Activated CD4-positive, alpha-beta memory T cell treated with anti-CD3 and anti-CD28 coated beads, Interleukin-2, amount 10 ng/mL, durations not matched to agents 7 days and 5 days (primary cell): Measurements from ENCODE around the gene MMP13. TPM values are rescaled to one million over a fixed set of nuclear protein-coding genes. Genes with fewer than 3 reads are reported as not detected.
"Not testable (repeated sequence)": the region's sequence is repeated elsewhere in the genome, so short reads cannot be mapped to it uniquely, and the experiment has no call there.

Experiments
- CTCF ChIA-PET: fragments of 350-600 bp; sonication (Branson Sonifier 250); formaldehyde crosslinking; loops from one replicate; lab custom pipeline; 2021; ENCODE audit warnings: antibody characterized with exemption, inconsistent platforms; lab: Charles Lee
- POLR2A ChIA-PET: fragments of 350-600 bp; sonication (Branson Sonifier 250); formaldehyde crosslinking; loops from one replicate; lab custom pipeline; 2021; ENCODE audit warnings: antibody characterized with exemption; lab: Charles Lee
- DNase-seq: peaks from one replicate; pipeline ENCODE4 v3.0.0-alpha.2; 2020
- H3K27ac Mint-ChIP-seq: one replicate; pipeline ENCODE4 v1.8.0; 2021; ENCODE audit warnings: mild to moderate bottlenecking, mixed read lengths
- H3K27me3 Mint-ChIP-seq: one replicate; pipeline ENCODE4 v1.8.0; 2021; ENCODE audit warnings: mixed read lengths
- H3K36me3 Mint-ChIP-seq: one replicate; pipeline ENCODE4 v1.8.0; 2021; ENCODE audit warnings: low read depth, mixed read lengths
- H3K4me1 Mint-ChIP-seq: one replicate; pipeline ENCODE4 v1.8.0; 2021; ENCODE audit warnings: mixed read lengths
- H3K4me3 Mint-ChIP-seq: one replicate; pipeline ENCODE4 v1.8.0; 2021; ENCODE audit warnings: mild to moderate bottlenecking, mixed read lengths
- H3K9me3 Mint-ChIP-seq: one replicate; pipeline ENCODE4 v1.8.0; 2021; ENCODE audit warnings: mixed read lengths
- total RNA-seq, 2 experiments: library from RNA; stranded (reverse); gene quantifications; one replicate each; pipeline ENCODE4 v1.2.3, GENCODE V29; 2021

The MMP13 gene
- total RNA-seq = not detected

DNA sequence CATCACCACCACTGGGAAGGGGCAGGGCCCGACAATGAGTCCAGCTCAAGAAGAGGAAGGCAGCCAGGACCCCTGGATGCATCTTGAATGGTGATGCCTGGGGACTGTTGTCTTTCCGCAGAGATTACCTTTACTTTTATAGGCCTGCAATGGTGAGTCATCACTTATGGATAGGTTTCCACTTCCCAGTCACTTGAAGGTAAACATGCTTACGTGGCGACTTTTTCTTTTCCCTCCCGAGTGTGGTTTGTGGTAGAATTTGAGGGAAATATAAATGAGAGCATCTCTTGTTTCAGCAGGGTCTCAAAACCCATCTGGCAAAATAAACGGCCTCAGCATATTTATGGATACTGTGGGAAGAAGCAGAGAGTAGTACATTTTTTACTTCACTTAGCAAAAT, at the start of gene MMP13:
TSS of gene MMP13 (minus strand) at position 109 of the 400 bp plus-strand sequence. CDS start at position 82, 27 bp downstream.
- Mint-ChIP-seq H3K9me3 (no peaks in the 10 kb centered on the region), H3K27ac (no peak within 1 kb of the TSS), H3K4me1 (no peaks in the 10 kb centered on the region), H3K4me3 (no peak within 1 kb of the TSS), H3K27me3 (peaks cover 2% of the 10 kb centered on the region), H3K36me3 (no peaks in the 10 kb centered on the region)
- DNase-seq = no peak
- POLR2A ChIA-PET = no interaction called here
- CTCF ChIA-PET = interaction anchor here (1.6 kb wide), 1 partner anchor 14 kb away, joined by 3 read pairs; no protein-coding TSS in a partner anchor

DNA sequence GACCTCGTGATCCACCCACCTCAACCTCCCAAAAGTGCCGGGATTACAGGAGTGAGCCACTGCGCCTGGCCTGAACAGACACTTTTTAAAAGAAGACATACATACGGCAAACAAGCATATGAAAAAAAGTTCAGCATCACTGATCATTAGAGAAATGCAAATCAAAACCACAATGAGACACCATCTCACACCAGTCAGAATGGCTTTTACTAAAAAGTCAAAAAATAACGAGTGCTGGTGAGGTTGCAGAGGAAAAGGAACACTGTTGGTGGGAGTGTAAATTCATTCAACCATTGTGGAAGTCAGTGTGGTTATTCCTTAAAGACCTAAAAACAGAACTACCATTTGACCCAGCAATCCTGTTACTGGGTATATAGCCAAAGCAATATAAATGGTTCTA, 48.7 kb upstream of the MMP13 start:
- POLR2A ChIA-PET, H3K4me3 Mint-ChIP-seq, H3K36me3 Mint-ChIP-seq, H3K27me3 Mint-ChIP-seq, H3K9me3 Mint-ChIP-seq, CTCF ChIA-PET, H3K4me1 Mint-ChIP-seq, DNase-seq, H3K27ac Mint-ChIP-seq: not testable (repeated sequence)

DNA sequence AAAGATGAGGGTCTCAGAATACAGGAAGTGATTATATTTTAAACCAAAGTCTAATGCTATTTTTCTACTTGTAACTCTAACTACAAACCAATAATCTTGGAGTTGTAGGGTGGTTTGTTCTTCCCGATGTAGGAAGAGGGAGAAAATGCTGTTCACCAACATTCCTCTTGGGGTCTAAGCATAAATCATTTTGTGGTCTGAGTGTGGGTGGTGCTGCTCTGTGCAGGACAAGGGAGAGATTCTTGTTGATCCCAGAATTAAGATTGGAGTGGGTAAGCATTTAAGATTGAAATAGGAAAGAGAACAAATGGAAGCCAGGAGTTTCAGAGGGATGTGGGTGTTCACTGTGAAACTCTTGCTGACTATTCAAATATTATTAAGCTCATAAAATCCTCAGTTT, 38.6 kb upstream of the MMP13 start:
- Mint-ChIP-seq H3K27ac (no peak overlapping the region), H3K9me3 (no peaks in the 10 kb centered on the region), H3K36me3 (no peaks in the 10 kb centered on the region), H3K27me3 (peaks cover 14% of the 10 kb centered on the region), H3K4me1 (no peaks in the 10 kb centered on the region), H3K4me3 (no peak overlapping the region)
- no peak for DNase-seq
- CTCF ChIA-PET = no interaction called here
- POLR2A ChIA-PET = no interaction called here

DNA sequence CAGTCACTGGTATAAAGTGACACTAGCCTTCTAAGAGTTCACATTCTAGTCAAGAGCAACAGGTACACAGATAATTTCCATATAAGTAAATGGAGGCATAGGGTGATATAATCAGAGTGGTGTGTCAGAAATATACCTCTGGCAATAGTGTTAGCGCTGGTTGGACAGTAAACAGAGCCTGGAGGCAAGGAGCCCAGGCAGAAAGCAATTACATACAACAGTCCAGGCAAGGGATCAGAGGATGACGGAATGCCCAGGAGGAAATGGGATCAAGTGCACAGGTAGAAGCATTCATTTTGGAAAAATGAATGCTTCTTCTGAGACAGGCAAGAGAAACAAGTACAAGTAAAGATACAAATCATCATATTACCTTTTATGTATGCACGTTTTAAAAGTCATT, 36.2 kb upstream of the MMP13 start:
- Mint-ChIP-seq H3K36me3 (no peaks in the 10 kb centered on the region), H3K27ac (no peak overlapping the region), H3K27me3 (peaks cover 18% of the 10 kb centered on the region), H3K4me1 (no peaks in the 10 kb centered on the region), H3K9me3 (no peaks in the 10 kb centered on the region), H3K4me3 (no peak overlapping the region)
- CTCF ChIA-PET = no interaction called here
- POLR2A ChIA-PET = no interaction called here
- DNase-seq = no peak

DNA sequence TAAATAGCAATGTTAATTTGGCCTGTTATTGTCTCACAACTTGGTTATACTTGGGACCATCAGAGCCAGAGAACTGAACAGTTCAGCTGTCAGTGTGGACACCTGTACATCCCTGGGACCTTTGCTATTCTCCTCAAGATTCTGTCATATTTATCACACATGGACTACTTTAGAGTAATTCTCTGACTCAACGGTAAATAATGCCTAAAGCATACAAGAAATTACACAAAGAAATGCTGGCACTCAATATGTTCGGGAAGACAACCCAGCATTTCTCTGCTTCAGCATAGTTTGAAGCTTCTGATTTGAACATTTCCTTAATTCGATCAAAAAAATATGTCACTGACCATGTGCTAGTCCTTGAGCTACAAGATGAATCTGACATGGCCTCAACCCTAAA, 34.6 kb upstream of the MMP13 start:
- Mint-ChIP-seq H3K36me3 (no peaks in the 10 kb centered on the region), H3K27me3 (peaks cover 18% of the 10 kb centered on the region), H3K4me1 (no peaks in the 10 kb centered on the region), H3K4me3 (no peak overlapping the region), H3K27ac (no peak overlapping the region), H3K9me3 (no peaks in the 10 kb centered on the region)
- ChIA-PET POLR2A (no interaction called here), CTCF (no interaction called here)
- DNase-seq = no peak

DNA sequence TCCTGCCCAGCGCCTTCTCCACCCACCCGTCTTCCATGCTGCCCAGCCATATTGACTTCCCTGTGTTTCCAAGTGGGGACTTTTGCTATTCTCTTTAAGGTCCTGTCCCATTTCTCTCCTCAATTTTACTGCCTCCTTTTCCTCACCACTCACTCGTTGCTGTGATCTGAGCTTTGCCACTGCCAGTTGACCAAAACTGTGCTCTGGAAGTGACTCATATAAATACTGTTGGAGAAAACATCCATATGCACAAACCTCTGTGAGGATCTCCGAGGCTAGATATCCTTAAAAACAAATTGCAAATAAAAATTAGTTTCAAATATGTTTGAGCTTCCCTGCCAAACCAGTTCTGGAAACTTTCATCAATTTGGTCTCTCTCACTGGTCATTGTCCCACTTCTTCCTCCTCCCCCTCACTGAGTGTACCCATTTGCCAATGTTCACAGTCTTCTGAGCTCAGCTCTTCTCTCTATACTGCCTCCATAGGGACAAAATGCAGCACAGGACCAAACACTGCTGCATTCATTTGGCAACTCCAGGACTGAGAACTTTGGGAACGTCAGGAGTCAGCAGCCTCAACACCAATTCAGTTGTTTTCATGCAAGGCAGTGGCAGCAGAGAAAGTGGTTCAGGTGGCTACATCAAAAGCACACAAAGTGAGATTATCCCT, 34.0 kb upstream of the MMP13 start:
- CTCF ChIA-PET = no interaction called here

DNA sequence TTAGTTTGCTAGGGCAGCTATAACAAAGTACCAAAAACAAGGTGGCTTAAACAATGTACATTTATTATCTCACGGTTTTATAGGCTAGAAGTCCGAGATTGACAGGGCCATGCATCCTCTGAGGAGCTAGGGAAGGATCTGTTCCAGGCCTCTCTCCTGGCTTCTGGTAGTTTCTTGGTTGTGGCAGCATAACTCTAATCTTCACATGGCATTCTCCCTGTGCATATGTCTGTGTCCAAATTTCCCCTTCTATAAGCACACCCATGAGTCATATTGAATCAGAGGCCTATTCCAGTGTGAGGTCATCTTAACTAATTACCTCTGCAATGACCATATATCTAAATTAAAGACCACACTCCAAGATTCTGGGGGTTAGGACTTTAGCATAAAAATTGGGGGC, 31.3 kb upstream of the MMP13 start:
- Mint-ChIP-seq H3K27me3 (peaks cover 17% of the 10 kb centered on the region), H3K9me3 (no peaks in the 10 kb centered on the region), H3K4me3 (no peak overlapping the region), H3K27ac (no peak overlapping the region), H3K4me1 (peaks cover under 1% of the 10 kb centered on the region), H3K36me3 (no peaks in the 10 kb centered on the region)
- ChIA-PET CTCF (no interaction called here), POLR2A (no interaction called here)
- no peak for DNase-seq

More for the DNA sequence above, 34.0 kb upstream of the MMP13 start:
- Mint-ChIP-seq H3K27ac (no peak overlapping the region), H3K4me1 (no peaks in the 10 kb centered on the region), H3K9me3 (no peaks in the 10 kb centered on the region), H3K36me3 (no peaks in the 10 kb centered on the region), H3K27me3 (peaks cover 18% of the 10 kb centered on the region), H3K4me3 (no peak overlapping the region)
- DNase-seq = no peak
- POLR2A ChIA-PET = no interaction called here

DNA sequence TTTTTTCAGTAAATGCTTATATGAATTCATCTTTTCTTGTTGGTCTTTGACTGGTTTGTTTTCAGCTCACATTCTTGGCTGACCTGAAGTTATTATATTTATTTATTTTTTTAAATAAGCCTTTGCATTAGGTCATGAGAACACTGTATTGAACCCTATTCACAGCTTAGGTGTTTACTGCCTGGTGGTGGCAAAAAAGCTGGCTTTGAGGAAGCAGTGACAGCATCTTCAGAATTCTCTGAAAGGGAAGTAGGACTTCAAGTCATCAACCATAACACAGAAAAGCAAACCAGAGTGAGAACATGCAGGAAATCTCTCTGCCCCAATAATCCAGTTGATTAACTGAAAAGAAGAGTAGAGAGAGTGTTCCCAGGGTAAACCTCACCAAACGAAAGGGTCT, 30.3 kb upstream of the MMP13 start:
- CTCF ChIA-PET = no interaction called here
- Mint-ChIP-seq H3K36me3 (no peaks in the 10 kb centered on the region), H3K27ac (no peak overlapping the region), H3K4me3 (no peak overlapping the region), H3K27me3 (peaks cover 11% of the 10 kb centered on the region), H3K9me3 (no peaks in the 10 kb centered on the region), H3K4me1 (peaks cover 5% of the 10 kb centered on the region)
- DNase-seq = no peak
- POLR2A ChIA-PET = no interaction called here

DNA sequence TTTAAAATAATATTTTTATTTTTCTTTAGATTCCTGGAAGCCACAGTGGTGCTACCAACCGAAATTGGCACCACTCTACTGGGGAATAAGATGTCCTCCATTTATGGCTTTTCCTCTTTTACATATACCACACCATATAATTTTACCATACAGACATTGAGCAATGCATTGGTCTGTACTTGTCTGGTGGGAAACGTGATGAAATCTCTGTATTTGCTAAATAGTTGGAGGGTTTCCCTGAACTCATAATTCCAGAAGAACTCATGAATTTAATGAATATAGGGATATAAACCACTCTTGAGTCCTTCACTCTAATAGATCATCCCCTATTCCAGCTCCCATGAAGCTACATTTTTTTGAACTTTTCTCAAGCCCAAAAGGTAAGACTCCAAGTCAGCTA, 28.0 kb upstream of the MMP13 start:
- H3K27me3 Mint-ChIP-seq = peaks cover 3% of the 10 kb centered on the region
- no peak overlapping the region for H3K4me3 Mint-ChIP-seq
- POLR2A ChIA-PET = no interaction called here
- DNase-seq = no peak
- H3K36me3 Mint-ChIP-seq = no peaks in the 10 kb centered on the region
- CTCF ChIA-PET = no interaction called here
- H3K4me1 Mint-ChIP-seq = peaks cover 5% of the 10 kb centered on the region
- no peak overlapping the region for H3K27ac Mint-ChIP-seq
- no peaks in the 10 kb centered on the region for H3K9me3 Mint-ChIP-seq

DNA sequence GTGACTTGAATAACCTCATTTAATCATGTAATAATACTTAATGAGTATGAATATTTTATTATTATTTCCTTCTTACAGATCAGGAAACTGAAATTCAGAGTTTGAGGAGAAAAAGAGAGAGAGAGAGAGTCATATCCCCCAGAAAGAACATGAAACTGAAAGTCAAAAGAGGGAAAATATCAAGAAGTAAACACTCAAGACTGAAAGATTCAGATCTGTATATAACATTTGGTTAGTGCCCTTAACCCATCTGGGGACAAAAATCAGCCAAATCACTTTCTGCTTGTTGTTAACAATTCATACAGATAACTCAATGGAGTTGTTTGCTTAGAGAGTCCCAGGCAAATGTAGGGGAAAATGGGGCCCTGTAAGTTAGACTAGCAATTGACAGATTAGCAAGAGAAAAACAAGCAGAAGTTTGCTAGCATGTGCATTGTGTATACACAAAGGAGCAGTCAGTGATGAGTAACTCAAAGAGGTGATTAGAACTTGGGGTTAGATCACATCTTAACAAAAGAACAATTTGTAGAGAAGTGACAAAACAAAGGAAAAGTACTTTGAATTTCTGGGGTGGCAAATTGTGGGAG, 25.9 kb upstream of the MMP13 start:
- CTCF ChIA-PET = no interaction called here
- no peaks in the 10 kb centered on the region for H3K9me3 Mint-ChIP-seq
- POLR2A ChIA-PET = no interaction called here

DNA sequence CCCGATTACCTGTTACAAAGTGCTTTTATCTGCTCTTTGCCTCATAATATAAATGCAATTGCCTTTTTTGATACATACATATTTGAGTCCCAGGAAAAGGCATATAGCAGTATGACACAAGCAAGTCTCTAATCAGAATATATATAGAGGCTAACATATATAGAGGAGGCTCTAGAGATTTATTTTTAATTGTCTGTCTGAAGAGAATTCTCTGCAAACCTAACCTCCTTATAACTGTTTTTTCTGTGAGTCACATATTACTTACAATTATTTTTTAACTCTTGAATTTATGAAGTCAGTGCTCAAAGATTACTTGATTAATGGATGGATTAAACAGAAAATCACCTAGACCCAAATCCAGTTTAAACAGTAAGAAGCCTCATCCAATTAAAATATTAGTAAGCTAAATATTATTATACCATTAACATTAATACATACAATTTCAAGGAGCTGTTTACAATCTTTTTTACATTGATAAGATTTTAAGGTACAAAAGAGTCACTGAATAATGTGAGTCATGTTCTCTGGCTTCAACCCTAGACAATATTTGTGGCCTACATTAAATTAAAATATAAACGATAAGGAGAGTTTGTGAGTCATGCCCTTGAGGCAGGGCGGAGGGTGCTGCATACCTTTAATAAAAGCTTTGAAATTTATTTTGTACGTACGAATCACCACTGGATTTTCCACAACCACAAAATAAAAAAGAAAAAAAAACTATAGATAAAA, 19.2 kb upstream of the MMP13 start:
- peaks cover 15% of the 10 kb centered on the region for H3K27me3 Mint-ChIP-seq
- no peaks in the 10 kb centered on the region for H3K4me1 Mint-ChIP-seq
- no peak overlapping the region for H3K4me3 Mint-ChIP-seq
- no peak for DNase-seq
- ChIA-PET POLR2A (no interaction called here), CTCF (no interaction called here)
- H3K9me3 Mint-ChIP-seq = no peaks in the 10 kb centered on the region
- H3K27ac Mint-ChIP-seq = no peak overlapping the region
- H3K36me3 Mint-ChIP-seq = no peaks in the 10 kb centered on the region

More for the DNA sequence above, 25.9 kb upstream of the MMP13 start:
- no peaks in the 10 kb centered on the region for H3K27me3 Mint-ChIP-seq
- no peak overlapping the region for H3K27ac Mint-ChIP-seq
- DNase-seq = no peak
- H3K4me1 Mint-ChIP-seq = peaks cover 5% of the 10 kb centered on the region
- no peaks in the 10 kb centered on the region for H3K36me3 Mint-ChIP-seq
- no peak overlapping the region for H3K4me3 Mint-ChIP-seq

DNA sequence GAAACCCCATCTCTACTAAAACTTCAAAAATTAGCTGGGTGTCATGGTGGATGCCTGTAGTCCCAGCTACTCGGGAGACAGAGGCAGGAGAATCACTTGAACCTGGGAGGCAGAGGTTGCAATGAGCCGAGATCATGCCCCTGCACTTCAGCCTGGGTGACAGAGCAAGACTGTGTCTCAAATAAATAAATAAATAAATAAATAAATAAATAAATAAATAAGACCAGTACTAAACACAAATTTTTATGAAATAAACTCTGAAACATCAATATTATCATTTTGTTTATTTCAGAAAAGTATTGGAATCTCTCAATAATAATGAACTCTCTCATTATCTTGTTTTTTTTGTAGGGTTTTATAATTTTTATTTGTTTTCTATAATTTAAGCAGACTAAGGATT, 18.2 kb upstream of the MMP13 start:
- H3K4me1 Mint-ChIP-seq, DNase-seq, H3K9me3 Mint-ChIP-seq, H3K27ac Mint-ChIP-seq, POLR2A ChIA-PET, CTCF ChIA-PET, H3K36me3 Mint-ChIP-seq, H3K4me3 Mint-ChIP-seq: not testable (repeated sequence)
- H3K27me3 Mint-ChIP-seq = peaks cover 15% of the 10 kb centered on the region

DNA sequence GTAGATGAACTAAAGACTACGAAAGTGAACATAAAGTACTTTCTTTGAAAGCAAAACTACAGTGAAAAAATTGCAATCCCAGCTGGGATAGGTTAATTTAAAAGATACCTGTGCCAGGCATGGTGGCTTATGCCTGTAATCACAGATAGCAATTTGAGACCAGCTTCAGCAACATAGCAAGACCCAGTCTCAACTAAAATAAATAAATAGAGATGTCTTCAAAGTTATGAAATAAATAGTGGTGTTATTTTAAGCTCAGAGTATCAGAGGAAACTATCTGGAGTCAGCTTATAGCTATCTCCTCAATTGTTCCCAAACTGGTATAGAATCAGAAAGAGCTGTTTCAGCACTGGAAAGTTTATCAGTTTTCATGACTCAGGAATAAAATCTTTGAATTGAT, 17.3 kb upstream of the MMP13 start:
- CTCF ChIA-PET = no interaction called here
- POLR2A ChIA-PET = no interaction called here
- Mint-ChIP-seq H3K36me3 (no peaks in the 10 kb centered on the region), H3K4me1 (no peaks in the 10 kb centered on the region), H3K27me3 (peaks cover 15% of the 10 kb centered on the region), H3K4me3 (no peak overlapping the region), H3K9me3 (no peaks in the 10 kb centered on the region), H3K27ac (no peak overlapping the region)
- no peak for DNase-seq
